ENCODE measurements around the gene VAPA.
"Not testable (repeated sequence)": the region's sequence is repeated elsewhere in the genome, so short reads cannot be mapped to it uniquely, and the experiment has no call there.

The VAPA gene

DNA sequence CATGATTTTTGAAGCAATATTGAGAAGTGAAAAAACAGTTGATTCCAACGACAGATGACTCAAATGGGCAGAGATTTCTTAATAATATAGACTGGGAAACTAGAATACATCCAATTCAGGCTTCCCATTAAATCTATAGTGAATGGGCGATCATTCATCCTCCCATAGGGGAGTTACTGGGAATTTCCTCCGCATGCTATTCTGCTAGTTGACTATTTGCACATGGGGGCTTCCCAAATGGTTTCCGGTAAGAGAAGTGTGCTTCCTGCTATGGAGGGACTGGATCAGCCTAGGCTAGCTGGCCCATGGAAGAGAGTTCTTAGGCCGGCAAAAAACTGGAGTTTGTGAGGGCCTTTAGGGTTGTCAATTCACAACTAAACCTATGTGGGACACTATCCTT is 2.6 kb upstream of the VAPA start:
- DNase-seq (ENCODE audit: low read depth, low spot score), result no peak
- no peak overlapping the region for H3K4me3 ChIP-seq (ENCODE audit: low read length)

- H3K4me3 ChIP-seq (ENCODE audit: low read length); DNase-seq (ENCODE audit: low read depth, low spot score): not testable (repeated sequence)
These were observed 1.5 kb upstream of the VAPA start for GRCh38 chr18:9912285-9912684.

DNA sequence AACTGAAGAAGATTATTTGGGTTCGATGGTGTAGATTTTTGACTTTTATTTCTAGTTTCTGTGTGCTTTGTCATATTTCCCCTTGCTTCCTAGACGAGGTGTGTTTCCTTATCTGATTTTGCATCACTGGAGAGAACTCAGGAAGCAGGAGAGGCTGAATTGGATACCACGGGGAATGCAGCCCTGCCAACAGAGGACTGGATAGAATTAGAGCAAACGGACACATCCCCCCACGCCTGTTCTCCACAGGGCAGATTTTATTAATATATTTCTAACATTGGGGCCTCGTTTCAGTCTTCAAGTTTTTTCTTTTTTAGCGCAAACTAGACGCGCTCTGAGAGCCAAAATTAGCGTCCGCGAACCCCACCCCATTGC is 678 bp upstream of the VAPA start:
- peak overlapping the region; percentile 78 for H3K4me3 ChIP-seq (ENCODE audit: low read length)
- DNase-seq (ENCODE audit: low read depth, low spot score), result no peak

GRCh38 chr18:9914334-9914583 is 443 bp downstream of the VAPA start:
- no peak for DNase-seq (ENCODE audit: low read depth, low spot score)
- peak overlapping the region; percentile 78 for H3K4me3 ChIP-seq (ENCODE audit: low read length)

GRCh38 chr18:9914584-9915290 is 921 bp downstream of the VAPA start:
- H3K4me3 ChIP-seq (ENCODE audit: low read length), result peak overlapping the region; percentile 78
- peak; percentile 94 for DNase-seq (ENCODE audit: low read depth, low spot score)

- DNase-seq (ENCODE audit: low read depth, low spot score), result no peak
- H3K4me3 ChIP-seq (ENCODE audit: low read length), result peak overlapping the region; percentile 78
These were observed 1.7 kb downstream of the VAPA start for GRCh38 chr18:9915291-9916076.

DNA sequence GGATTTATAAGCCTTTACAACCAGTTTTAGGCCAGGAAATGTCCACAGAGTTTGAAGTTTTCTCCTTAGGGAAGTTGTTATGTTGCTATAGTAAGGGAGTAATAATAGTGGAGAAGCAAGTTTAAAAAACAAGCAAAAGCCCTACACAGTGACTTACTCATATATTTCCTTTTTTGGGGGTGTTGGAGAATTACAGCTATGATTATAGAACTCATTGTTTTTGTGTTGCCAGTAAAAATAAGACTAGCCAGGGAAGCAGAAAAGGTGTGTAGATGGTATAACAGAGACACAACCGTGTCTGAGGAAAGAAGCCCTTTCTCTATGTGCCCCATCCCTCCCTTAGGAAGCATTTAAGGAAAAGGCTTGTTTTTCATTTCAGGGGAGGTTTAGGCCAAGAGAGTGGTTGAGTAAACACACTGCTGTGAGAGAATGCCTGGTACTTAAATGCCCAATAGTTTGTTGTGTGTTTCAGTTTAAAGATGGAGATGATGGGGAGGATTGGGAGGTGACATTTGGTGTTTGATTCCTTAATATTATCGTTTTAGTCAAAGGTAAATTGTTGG is 2.3 kb downstream of the VAPA start:
- DNase-seq (ENCODE audit: low read depth, low spot score), result no peak
- peak overlapping the region; percentile 78 for H3K4me3 ChIP-seq (ENCODE audit: low read length)

DNA sequence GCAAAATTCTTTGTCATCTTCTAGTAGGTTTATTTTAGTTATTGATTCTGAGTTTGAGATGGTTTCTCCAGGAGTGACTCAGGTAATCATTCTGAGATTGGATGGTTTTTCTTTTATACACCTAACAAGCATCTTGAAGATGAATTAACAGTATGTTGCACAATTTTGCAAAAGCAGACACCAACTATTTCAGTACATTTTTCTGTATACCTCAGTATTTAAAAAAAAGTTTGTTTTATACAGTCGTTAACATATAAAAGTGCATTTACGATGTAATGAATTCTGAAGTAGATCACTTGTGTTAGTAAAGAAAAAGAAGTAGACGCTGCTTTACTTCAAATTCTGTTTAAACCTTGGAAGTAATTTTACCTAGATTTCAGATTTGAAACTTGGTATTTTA is 3.0 kb downstream of the VAPA start:
- no peak for DNase-seq (ENCODE audit: low read depth, low spot score)
- no peak overlapping the region for H3K4me3 ChIP-seq (ENCODE audit: low read length)

- DNase-seq (ENCODE audit: low read depth, low spot score), result no peak
- no peak overlapping the region for H3K4me3 ChIP-seq (ENCODE audit: low read length)
These were observed 4.3 kb downstream of the VAPA start for GRCh38 chr18:9918016-9918680.

- H3K4me3 ChIP-seq (ENCODE audit: low read length), result no peak overlapping the region
- DNase-seq (ENCODE audit: low read depth, low spot score), result no peak
These were observed 5.9 kb downstream of the VAPA start for GRCh38 chr18:9919564-9920232.

DNA sequence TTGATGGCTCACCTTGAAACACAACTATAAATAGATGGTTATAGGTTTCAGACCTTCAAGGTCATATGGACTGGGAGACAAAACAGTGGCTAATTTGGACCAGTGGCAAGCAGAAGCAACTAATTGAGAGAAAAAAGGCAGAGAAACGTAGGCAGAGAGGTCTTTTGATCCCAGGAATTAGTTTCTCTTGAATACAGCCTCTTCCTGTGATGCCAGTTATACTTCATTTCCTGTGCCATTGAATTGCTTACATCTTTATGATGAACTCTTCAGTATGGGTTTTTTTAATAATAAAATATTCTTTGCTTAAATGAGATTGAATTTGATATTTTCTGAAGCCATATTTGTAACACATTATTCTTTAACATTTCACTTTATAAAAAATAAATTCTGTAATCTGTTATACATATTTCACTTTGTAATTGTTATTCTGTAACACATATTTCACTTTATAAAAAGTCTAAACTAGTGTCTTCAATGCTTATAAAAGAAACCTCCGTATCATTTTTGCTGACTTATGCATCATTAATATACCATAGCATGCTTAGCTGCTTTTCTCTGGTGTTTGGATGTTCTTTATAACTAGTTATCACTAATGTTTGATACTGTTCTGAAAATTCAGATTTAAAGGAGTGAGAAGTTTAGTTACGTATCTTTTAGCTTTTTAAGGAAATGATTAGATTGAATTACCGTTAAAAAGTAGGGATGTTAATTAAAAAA is 8.9 kb downstream of the VAPA start:
- DNase-seq (ENCODE audit: low read depth, low spot score), result no peak
- H3K4me3 ChIP-seq (ENCODE audit: low read length), result no peak overlapping the region

DNA sequence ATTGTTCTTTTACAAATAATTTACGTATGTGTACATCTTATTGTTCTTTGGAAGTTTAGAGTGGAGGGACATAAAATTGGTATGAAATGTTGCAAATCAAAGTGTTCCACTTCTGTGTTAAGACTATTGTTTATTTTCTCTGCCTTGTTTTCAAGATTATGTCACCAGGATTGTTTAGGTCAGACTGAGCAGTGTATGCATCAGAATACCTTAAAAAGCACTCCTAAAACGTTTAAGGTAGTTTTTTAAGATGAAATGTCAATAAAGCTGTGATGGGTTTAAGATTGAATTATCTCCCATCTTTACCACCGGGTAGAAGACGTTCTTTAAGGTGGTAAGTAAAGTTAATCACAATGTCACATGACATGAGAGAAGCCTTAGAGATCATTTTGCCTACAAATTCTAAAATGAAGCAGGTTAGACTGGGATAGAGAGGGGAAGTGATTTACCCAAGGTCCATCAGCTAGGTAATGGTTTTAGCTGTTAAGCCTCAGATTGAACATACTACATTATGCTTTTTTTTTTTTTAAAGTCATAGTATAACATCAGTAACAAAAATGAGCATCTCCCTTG is 10.6 kb downstream of the VAPA start:
- no peak for DNase-seq (ENCODE audit: low read depth, low spot score)
- H3K4me3 ChIP-seq (ENCODE audit: low read length), result no peak overlapping the region

DNA sequence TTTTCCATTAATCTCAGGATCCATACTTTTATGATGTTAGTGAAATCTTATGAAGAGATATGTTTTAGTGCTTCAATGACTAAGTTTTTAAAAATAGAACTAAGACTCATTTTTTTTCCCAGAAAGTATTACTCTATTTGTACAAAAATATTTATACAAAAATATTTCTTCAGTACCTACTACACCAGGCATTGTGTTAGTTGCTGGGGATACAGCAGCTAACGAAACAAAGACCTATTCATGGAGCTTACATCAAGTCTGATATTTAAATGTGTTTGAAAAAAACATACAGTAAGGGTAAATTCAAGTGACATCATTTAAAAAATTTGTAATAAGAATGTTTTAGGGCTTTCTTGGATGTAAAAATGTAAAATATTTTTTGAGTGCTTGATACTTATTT is 11.6 kb downstream of the VAPA start:
- no peak overlapping the region for H3K4me3 ChIP-seq (ENCODE audit: low read length)
- DNase-seq (ENCODE audit: low read depth, low spot score), result no peak

DNA sequence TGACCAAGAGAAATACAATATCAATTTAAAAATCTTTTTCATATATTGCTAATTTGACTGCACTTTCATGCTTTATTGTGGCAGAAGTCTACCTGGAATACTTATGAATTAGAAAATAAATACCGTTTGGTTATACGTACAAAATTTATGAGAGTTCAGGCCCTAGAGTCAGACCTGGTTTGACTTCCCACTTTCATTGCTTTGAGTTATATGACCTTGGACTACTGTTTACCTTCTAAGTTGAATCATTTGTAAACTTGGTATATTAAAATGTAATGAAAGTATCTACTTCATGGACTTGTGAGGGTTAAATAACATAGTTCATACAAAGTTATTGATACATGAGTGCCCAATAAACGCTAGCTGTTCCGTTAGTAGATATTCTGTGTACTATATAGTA is 12.0 kb downstream of the VAPA start:
- DNase-seq (ENCODE audit: low read depth, low spot score), result no peak
- no peak overlapping the region for H3K4me3 ChIP-seq (ENCODE audit: low read length)

GRCh38 chr18:9926223-9926894 is 12.5 kb downstream of the VAPA start:
- DNase-seq (ENCODE audit: low read depth, low spot score), result no peak
- no peak overlapping the region for H3K4me3 ChIP-seq (ENCODE audit: low read length)

GRCh38 chr18:9926977-9927376 is 13.2 kb downstream of the VAPA start:
- no peak for DNase-seq (ENCODE audit: low read depth, low spot score)
- no peak overlapping the region for H3K4me3 ChIP-seq (ENCODE audit: low read length)

DNA sequence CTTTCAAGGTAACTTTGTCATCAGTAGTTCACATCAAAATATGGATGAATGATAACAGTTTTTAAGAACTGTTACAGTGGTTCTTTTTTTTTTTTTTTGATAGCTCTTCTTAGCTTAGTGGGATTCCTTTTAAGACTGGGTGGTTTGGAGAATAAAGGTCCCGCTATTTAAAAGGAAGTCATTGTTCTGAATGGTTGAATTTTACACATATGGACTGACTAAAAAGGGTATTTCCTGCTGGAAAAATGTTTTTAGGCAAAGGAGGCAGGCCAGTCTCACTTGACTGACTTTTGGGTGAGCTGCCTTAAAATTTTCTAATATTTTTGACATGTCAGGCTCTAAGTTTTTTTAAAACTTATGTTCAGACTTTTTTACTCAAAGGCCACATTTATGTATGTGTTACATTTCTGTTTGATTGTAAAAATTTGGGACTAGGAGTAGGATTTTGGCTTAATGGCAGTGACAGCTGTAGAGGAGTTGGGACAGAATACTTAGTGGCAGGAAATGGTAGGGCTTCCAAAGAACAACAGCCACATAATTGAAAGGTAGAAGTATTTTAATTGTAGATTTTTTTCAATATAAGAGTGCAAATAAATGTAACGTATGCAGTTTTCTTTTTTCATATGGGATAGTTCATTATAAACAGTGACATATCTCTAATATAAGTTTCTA is 13.7 kb downstream of the VAPA start:
- no peak overlapping the region for H3K4me3 ChIP-seq (ENCODE audit: low read length)
- DNase-seq (ENCODE audit: low read depth, low spot score), result no peak

All from Jurkat, Clone E6-1 (cell line).